ENCODE measurements around the gene PTPRN2. TPM values are rescaled to one million over a fixed set of nuclear protein-coding genes. Genes with fewer than 3 reads are reported as not detected.
A peak's percentile ranks its signal among the peaks of the same experiment; 100 is the strongest.

The PTPRN2 gene
- total and polyA plus RNA-seq, 2 donors (not counting 1 experiment from before 2014, with no cell fraction given) = 0.54 to 1.2 TPM

DNA sequence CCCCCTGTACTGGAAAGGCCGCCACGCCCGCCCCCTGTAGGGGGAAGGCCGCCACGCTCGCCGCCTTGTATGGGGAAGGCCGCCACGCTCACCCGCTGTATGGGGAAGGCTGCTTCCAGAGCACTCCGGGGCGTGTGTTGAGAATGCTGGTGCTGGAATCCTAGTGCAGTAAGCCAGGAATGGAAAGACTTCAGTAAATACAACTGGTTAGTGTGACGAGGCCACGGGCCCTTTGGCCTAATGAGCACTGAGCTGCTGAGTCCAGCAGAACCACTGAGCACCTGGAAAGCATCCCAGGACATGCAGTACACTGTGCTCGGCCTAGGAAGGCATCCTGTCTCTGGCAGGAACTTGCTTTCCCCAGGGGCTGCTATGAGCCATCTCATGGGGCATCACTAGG lies 398.9 kb downstream of the PTPRN2 start:
- Histone ChIP-seq H4K20me1 (ENCODE audit: control insufficient read depth, extremely low read depth, insufficient read depth, low read length) (no peaks in the 10 kb centered on the region), H3K4me2 (ENCODE audit: extremely low read depth, insufficient read depth, low read length) (no peak overlapping the region), H3K4me3 (replicated peaks in 1 of 4; ENCODE audit: control extremely low read depth in 1 of 4, insufficient read depth in 1 of 4, low read depth in 3 of 4, low read length in 4 of 4) (no peak overlapping the region), H3K4me1 (ENCODE audit: control insufficient read depth, extremely low read depth, insufficient read depth, low read length) (no peaks in the 10 kb centered on the region), H3K27me3 (ENCODE audit: control insufficient read depth, insufficient read depth, low read length) (no peaks in the 10 kb centered on the region), H2AFZ (ENCODE audit: low read length) (no peak overlapping the region), H3K36me3 (ENCODE audit: control insufficient read depth, insufficient read depth, low read length) (no peaks in the 10 kb centered on the region), H3K9ac (ENCODE audit: insufficient read depth, low read length) (no peak overlapping the region), H3K27ac (ENCODE audit: insufficient read depth, low read length) (no peak overlapping the region), H3K9me3 (ENCODE audit: control insufficient read depth, insufficient read depth, low read depth, low read length) (no peaks in the 10 kb centered on the region), H3K79me2 (ENCODE audit: control insufficient read depth, insufficient read depth, low read length) (no peaks in the 10 kb centered on the region)
- TF ChIP-seq, protein P1, sequence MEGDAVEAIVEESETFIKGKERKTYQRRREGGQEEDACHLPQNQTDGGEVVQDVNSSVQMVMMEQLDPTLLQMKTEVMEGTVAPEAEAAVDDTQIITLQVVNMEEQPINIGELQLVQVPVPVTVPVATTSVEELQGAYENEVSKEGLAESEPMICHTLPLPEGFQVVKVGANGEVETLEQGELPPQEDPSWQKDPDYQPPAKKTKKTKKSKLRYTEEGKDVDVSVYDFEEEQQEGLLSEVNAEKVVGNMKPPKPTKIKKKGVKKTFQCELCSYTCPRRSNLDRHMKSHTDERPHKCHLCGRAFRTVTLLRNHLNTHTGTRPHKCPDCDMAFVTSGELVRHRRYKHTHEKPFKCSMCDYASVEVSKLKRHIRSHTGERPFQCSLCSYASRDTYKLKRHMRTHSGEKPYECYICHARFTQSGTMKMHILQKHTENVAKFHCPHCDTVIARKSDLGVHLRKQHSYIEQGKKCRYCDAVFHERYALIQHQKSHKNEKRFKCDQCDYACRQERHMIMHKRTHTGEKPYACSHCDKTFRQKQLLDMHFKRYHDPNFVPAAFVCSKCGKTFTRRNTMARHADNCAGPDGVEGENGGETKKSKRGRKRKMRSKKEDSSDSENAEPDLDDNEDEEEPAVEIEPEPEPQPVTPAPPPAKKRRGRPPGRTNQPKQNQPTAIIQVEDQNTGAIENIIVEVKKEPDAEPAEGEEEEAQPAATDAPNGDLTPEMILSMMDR (conservative IDR thresholded peaks at IDR 0.05 in 1 of 2, IDR thresholded peaks at IDR 0.05 in 1 of 2; ENCODE audit: low read depth in 1 of 2, low read length in 2 of 2) = no peak
- TF ChIP-seq EZH2 (IDR thresholded peaks at IDR 0.05; ENCODE audit: low read length, missing control alignments) = no peak
- no peak for DNase-seq (ENCODE audit: low read depth in 2 of 2)

DNA sequence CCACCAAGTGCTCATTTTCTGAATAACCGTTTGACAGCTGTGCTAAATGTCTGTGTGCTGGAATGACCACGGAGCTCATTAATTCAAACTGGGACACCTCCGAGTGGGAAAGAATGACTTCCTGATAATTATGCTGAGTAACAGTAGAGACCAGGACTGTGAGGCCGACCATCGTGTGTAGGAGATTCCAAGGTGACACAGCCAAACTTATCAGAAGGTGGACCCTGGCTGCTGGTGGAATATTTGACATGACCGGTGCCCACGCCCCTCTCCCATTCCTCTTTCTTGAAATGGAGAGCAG lies 400.0 kb downstream of the PTPRN2 start:
- DNase-seq (ENCODE audit: low read depth in 2 of 2) = no peak
- H3K79me2 ChIP-seq (ENCODE audit: control insufficient read depth, insufficient read depth, low read length) = no peaks in the 10 kb centered on the region
- no peaks in the 10 kb centered on the region for H3K36me3 ChIP-seq (ENCODE audit: control insufficient read depth, insufficient read depth, low read length)
- no peaks in the 10 kb centered on the region for H3K27me3 ChIP-seq (ENCODE audit: control insufficient read depth, insufficient read depth, low read length)
- TF ChIP-seq, protein P1 (conservative IDR thresholded peaks at IDR 0.05 in 1 of 2, IDR thresholded peaks at IDR 0.05 in 1 of 2; ENCODE audit: low read depth in 1 of 2, low read length in 2 of 2) = no peak
- no peak for TF ChIP-seq EZH2 (IDR thresholded peaks at IDR 0.05; ENCODE audit: low read length, missing control alignments)
- no peak overlapping the region for H3K9ac ChIP-seq (ENCODE audit: insufficient read depth, low read length)
- H3K9me3 ChIP-seq (ENCODE audit: control insufficient read depth, insufficient read depth, low read depth, low read length) = no peaks in the 10 kb centered on the region
- no peak overlapping the region for H3K27ac ChIP-seq (ENCODE audit: insufficient read depth, low read length)
- H4K20me1 ChIP-seq (ENCODE audit: control insufficient read depth, extremely low read depth, insufficient read depth, low read length) = no peaks in the 10 kb centered on the region
- H3K4me1 ChIP-seq (ENCODE audit: control insufficient read depth, extremely low read depth, insufficient read depth, low read length) = no peaks in the 10 kb centered on the region
- H3K4me2 ChIP-seq (ENCODE audit: extremely low read depth, insufficient read depth, low read length) = no peak overlapping the region
- no peak overlapping the region for H3K4me3 ChIP-seq (replicated peaks in 1 of 4; ENCODE audit: control extremely low read depth in 1 of 4, insufficient read depth in 1 of 4, low read depth in 3 of 4, low read length in 4 of 4)
- H2AFZ ChIP-seq (ENCODE audit: low read length) = no peak overlapping the region

DNA sequence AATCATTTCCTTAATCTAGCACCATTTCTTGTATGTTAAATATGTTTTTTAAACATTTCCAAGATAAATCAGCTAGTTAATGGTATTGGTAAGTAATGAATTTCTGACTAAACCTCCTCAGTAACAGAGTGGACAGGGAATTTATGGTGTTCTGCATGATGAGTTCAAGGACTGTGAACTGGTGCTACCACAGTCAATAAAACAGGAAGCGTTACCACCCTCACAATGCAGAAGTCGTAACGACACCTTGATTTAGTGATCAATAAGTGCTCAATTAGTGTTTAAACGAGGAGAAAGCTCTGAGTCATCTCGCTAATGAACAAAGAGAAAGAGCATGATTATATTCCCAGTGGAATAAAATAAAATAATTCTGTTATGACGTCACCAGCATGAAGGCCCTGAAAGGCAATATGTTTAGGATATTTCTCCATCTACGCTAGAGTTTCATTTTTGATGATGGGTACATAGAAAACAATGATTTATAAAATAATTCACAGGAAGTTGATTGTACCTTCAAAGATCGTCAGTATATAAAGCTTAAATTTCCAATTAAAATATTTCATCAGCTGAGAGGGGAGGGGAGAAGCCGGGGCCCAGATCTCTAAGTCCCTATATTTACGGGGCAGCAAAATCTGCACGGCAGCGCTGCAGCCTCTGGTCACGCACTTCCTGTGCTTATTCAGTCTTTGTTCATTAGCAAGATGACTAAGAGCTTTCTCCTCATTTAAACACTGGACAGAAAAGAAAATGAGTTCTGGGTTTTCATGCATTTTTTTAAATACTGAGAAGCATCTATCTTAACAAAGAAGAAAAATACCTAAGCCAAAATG lies 400.5 kb downstream of the PTPRN2 start:
- Histone ChIP-seq H3K9me3 (ENCODE audit: control insufficient read depth, insufficient read depth, low read depth, low read length) (no peaks in the 10 kb centered on the region), H4K20me1 (ENCODE audit: control insufficient read depth, extremely low read depth, insufficient read depth, low read length) (no peaks in the 10 kb centered on the region), H3K79me2 (ENCODE audit: control insufficient read depth, insufficient read depth, low read length) (no peaks in the 10 kb centered on the region), H3K9ac (ENCODE audit: insufficient read depth, low read length) (no peak overlapping the region), H3K4me3 (replicated peaks in 1 of 4; ENCODE audit: control extremely low read depth in 1 of 4, insufficient read depth in 1 of 4, low read depth in 3 of 4, low read length in 4 of 4) (no peak overlapping the region), H3K36me3 (ENCODE audit: control insufficient read depth, insufficient read depth, low read length) (no peaks in the 10 kb centered on the region), H3K4me1 (ENCODE audit: control insufficient read depth, extremely low read depth, insufficient read depth, low read length) (no peaks in the 10 kb centered on the region), H2AFZ (ENCODE audit: low read length) (no peak overlapping the region), H3K4me2 (ENCODE audit: extremely low read depth, insufficient read depth, low read length) (no peak overlapping the region), H3K27me3 (ENCODE audit: control insufficient read depth, insufficient read depth, low read length) (no peaks in the 10 kb centered on the region), H3K27ac (ENCODE audit: insufficient read depth, low read length) (no peak overlapping the region)
- peak in 1 of 2 donors; percentile 61 for DNase-seq (ENCODE audit: low read depth in 2 of 2)
- TF ChIP-seq, protein P1 (conservative IDR thresholded peaks at IDR 0.05 in 1 of 2, IDR thresholded peaks at IDR 0.05 in 1 of 2; ENCODE audit: low read depth in 1 of 2, low read length in 2 of 2) = no peak
- no peak for TF ChIP-seq EZH2 (IDR thresholded peaks at IDR 0.05; ENCODE audit: low read length, missing control alignments)

Data from fibroblast of lung (primary cell).